Stimulated activated CD8-positive, alpha-beta memory T cell treated with anti-CD3 and anti-CD28 coated beads, Interleukin-15, amount 100 ng/mL, for 24 hours (primary cell): ENCODE measurements around the gene KRT2.

Experiments
- DNase-seq: peaks from one replicate; pipeline ENCODE4 v3.0.0-alpha.2; 2020; ENCODE audit warnings: low read depth

The KRT2 gene

DNA sequence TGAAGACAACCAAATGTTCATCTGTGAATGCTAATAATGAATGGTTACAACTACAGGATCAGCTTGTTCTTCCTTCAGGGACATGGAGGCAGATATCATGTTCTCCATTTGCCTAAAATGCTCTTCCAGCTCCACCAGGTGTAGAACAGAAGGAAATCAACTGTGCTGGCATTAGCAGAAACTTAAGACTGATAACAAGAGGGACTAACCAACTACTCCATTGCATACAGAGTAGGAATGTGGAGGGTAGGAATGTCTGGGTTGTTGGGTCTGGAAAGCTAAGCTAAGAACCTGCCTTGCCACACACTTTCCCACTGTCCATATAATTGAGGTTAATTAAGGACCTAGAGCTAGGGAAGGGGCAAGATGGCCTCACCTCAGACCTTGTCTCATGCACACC lies 11.4 kb upstream of the KRT2 start:
- no peak for DNase-seq

DNA sequence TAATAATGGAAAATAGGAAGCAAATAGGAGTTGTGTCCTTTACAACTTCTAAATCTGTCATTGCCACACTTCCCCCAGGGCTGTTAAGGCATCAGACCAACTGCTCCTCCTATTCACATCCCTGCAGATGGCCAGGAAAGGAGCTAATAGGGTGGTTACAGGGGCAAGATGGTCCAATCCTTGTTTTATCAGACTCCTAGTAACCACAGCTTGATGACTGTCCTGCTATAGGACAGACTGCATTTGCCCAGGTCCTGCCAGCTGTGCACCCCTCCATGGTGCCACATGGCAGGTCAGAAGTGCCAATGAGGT lies 10.9 kb upstream of the KRT2 start:
- DNase-seq: no peak

DNA sequence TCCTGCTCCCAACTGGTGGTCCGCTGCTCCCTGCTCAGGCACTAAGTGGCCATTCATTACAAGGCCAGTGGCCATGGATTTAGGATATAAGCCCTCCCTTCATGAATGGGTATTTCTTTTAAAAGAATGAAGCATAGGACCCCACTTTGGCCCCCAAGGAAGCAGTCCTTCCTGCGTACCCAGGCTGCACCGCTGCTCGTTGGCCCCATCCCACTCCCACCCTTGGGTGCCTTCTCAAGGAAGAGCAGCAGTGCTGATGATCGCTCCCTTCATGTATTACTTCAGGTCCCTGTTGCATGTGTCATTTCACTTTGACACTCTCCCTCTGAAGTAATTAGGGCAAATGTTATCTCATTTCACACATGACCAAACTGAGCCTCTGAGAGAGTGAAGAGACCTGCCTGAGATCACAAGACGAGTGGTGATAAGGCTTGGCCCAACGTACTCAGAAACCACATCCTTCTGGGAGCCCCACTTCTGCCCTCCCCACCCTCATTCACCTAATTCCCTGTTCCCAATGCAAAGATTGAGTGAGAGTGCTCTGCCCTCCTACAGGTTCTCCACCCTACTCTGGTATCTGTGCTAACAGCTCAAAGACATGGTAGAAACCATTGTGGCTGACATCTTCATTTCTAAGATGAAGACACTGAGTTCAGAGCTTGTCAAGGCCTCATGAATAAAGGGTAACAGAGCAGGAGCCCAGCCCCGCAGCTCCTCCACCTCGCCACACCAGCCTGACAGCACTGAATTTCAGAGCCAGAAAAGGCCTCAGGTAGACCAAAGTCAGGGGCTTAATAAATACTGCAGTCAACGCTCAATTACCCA lies 10.3 kb upstream of the KRT2 start:
- no peak for DNase-seq

DNA sequence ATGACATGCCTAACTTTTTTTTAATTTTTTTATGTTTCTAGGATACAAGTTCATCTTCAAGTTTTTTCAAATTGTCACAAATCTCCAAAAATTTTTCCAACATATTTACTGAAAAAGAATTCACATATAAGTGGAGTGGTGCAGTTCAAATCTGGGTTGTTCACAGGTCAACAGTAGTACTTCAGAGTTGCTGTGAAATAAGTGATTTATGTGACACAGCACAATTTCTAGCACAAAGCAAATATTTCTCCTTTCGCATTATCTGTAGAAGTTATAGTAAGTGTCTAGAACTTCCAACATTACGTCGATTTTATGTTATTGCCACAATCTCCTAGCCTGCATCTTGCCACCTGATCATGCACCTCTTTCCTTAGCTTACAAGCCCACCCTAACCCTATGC lies 9.7 kb upstream of the KRT2 start:
- DNase-seq: no peak

DNA sequence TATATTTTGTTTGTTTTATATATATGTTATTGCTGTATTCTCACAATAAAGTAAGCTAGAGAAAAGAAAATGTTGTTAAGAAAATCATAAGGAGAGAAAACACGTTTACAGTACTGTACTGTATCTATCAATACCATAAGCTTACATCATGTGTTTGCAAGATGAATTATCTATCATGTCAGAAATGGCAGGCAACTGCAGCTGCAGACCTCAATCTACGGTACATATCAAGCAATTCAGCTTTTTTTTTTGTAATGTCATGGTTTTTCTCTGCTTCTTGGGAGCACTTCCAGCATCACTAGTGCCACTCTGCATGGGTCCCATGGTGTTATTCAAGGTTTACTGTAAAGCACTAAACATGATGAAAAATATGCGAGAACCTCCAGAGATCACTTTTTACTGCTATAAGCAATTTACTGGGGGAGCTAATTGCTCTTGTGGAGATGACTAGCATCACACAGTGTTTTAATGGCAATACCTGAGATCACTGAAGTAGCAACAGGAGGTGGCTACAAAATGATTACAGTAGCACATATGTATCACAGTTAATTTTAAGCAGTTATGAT lies 9.0 kb upstream of the KRT2 start:
- no peak for DNase-seq

DNA sequence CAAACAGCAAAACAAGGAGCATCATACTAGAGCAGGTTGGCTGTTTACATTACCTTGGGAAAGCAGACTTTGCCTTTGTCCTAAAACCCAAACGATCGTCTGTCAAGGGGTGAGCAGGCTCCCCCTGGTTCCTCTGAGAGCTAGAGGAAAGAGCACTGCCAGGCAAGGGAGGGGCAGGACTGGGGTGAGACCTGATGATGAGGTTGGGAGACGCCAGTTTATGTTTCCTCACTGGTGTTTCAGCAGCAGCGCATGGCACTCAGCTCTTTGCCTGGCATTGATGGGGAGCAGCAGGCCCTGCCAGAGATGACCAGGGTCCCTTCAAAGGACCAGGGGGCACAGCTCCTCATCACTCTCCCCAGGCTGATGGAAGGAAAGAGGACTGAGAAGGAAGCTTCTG lies 7.9 kb upstream of the KRT2 start:
- no peak for DNase-seq

DNA sequence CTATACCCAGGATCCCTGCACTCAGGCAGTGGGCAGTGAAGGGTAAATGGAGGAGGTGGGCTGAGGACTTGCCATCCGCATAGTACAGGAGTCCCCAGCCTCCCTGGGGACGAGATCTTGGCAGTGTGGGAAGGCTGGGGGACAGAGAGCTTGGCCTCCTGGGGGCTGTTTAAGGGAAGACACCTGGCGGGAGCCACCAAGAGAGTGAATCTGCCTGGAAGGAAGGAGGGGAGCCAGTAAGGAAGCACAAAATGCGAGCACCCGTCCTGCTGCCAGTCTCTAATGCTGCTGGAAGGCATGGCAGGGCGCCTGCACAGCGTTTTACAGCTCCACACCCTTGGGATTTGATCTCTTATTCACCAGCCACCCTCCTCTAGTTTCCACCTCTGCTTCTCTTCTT lies 7.4 kb upstream of the KRT2 start:
- DNase-seq: no peak

DNA sequence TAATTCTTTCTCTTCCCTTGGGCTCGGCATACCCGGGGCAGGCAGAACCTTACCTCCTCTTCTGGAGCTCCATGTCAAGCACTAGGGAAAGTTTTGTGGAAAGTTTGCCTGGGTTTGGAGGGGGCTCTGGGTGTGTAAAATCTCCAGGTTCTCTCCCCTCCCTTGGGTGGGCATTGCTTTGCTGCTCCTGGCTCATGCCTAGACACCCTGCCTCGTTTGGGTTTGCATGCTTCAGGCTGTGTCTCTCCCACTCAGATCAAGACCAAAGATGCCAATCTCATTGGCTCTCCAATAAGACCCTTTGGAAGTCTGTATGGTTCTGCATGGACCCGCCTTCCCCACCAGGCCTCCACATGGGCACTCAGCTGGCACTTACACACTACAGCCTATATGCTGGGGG lies 6.2 kb upstream of the KRT2 start:
- no peak for DNase-seq

DNA sequence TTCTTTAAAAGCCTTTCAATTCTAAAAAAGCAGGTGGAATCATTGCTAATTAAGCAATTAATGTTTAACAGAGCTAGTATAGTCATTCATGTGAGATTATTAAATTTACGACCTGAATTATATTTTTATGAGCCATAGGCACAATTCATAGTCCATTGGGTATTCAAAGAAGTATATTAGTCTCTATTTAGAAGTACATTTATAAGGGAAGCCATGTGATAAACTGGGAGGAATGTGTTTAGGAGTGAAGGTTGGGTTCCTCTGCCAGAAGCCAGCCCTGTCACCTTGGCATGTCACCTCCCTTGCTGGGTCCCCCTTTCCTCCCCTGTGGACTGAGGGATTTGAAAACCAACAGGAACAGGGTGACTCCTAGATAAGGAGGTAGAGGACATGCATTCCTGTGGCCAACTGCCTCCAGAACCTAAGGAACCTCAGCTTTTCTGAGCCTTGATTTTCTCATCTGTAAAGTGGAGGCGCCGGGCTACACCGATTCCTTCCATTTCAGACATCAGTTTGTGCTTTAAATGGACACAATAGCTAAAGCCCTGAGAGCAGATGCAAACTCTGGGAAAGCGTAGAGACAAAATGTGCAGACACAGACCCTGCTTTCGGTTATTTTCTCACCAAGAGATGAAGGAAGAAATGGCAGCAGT lies 5.4 kb upstream of the KRT2 start:
- DNase-seq: no peak

DNA sequence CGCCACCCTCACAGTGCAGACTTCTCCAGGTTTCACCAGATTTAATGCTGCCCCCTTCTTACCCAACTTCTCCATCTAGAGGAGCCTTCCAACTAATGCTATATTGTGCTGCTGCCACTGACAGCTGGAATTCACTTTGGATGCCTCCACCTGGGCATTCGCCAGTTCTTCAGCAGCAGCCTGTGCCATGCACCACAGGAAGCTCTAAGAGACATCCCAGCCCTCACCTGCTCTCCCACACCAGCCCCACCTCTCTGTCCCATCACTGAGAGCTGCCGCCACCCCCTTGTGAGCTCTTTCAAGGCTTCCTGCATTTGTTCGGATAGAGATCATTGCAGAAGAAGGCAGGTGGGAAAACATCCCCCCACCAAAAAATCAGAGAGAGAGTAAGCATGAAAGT lies 4.6 kb upstream of the KRT2 start:
- DNase-seq: no peak

DNA sequence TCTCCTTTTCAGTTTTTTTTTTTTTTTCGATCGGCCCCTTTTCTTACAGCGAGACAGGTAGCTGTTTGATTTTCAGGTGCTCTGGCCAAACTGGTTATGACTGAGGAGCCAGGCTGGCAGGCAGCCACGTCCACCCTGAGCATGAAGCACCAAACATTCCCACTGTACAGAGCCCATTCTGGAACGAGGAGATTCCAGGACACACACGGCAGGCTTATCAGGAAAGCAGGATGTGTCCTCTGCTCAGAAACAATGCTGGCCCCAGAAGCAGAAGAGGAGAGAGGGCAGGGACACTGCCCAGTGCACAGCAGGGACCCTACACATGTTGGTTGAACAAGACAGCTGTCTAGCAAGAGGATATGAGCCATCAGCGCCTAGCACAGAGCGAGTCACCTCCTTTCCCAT lies 3.7 kb upstream of the KRT2 start:
- no peak for DNase-seq

DNA sequence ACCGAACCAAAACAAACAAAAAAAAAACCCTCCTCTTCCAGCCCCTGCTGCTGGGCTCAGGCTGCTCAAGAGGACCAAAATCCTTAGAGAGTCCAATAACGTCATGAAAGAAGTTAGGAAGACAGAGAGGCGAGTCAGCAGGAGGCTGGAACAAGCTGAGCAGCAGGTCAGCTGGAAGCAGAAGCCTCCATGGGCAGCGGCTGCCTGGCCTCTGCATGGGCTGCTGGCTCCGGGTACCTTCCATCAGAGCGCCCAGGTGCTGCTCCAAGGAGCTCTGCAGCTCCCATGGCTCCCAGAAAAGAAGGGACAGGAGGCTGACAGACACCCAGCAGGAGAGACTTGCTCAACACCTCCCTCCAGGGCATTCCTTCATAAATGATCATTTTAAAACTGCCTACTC lies 3.2 kb upstream of the KRT2 start:
- no peak for DNase-seq

DNA sequence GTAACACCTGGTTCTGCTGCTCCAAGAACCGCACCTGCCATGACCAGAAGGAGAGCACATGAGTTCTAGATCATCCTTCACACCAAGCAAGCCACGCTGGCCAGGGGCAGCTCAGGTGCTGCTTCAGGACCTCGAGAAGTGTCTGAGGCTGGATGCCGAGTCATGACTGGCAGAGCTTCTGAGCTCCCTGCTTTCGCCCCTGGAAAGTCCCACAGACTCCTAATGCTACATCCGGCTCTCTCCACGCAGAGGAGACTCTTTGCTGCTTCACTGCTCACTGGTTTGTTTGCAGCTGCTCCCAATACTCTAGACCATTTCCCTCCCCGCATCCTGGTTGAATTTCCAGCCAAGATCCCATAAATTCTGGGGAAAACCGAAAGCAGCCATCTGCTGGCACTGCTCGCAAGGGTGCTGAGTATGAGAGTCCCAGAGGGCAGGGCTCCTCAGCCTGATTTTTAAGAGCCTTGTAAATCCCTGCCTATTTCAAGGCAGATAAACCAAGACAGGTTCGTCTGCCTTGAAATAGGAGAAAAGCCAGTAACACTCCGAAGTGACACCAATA lies 1.4 kb downstream of the KRT2 start:
- no peak for DNase-seq

DNA sequence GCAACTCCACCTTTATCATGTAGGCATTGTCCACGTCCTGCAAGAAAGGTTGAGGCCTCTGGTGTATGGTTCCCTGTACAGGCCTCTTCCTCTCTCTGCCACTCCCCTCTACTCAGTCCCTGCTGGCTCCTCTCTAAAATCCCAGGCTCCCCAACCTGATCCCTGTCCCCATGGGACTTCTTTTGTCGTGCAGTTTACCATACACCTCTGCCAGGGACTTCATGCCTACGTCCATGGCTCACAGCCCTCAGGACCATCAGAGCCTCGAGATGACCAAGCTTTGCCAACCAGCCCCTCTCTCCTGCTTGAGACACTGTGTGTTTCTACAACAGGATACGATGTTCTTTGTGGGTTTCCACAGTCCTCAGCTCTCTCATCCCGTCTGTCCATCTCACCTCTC lies 2.9 kb downstream of the KRT2 start:
- no peak for DNase-seq

DNA sequence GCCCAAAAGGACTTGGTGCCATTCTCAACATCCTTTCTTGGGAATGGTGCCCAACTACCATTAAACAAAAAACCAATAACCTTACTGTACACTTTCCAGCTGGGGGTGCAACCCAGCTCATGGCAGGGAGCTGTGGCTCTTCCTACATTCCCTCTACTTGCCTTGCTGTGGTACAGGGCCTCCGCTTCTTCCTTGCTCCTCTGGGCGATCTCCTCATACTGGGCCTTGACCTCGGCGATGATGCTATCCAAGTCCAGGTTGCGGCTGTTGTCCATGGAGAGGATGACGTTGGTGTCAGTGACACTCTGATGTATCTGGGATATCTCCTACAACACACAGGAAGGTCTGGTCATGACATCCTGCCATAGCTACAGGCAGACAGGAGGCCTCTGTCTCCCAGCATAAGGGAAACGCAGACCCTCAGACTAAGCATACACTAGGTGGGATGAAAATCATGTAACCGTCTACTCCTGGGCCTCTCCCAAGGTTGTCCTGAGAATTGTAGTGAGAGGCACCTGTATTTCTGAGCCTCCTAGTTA lies 3.9 kb downstream of the KRT2 start:
- DNase-seq: no peak

DNA sequence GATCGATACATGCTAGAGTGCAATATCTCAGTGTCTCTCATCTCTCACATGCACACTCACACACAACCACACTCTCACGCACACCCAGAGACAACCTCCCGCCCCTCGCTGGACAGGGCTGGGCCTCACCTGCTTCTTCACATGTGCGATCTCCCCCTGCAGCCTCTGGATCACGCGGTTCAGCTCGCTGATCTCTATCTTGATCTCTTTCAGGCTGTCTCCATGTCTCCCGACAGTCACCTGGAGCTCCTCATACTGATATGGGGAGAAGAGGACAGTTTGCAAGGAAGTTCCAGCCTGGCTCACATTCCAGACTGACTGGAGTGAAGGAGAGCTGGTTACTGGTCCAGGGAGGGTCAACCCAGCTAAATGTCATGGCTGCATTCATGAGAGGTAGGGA lies 4.4 kb downstream of the KRT2 start:
- DNase-seq: no peak

DNA sequence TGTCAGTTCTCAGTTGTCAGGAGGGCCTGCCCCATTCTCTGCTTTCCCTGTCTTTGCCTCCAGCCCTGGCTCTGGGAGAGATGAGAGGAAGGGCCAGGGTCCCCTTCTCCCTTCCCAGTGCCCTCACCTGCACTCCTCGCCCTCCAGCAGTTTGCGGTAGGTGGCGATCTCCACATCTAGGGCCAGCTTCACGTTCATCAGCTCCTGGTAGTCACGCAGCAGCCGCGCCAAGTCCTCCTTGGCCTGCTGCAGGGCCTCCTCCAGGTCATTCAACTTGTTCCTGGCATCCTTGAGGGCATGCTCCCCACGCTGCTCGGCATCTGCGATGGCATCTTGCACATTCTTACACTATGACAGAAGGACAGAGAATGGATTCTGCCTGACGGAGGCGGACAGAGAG lies 5.4 kb downstream of the KRT2 start:
- no peak for DNase-seq

DNA sequence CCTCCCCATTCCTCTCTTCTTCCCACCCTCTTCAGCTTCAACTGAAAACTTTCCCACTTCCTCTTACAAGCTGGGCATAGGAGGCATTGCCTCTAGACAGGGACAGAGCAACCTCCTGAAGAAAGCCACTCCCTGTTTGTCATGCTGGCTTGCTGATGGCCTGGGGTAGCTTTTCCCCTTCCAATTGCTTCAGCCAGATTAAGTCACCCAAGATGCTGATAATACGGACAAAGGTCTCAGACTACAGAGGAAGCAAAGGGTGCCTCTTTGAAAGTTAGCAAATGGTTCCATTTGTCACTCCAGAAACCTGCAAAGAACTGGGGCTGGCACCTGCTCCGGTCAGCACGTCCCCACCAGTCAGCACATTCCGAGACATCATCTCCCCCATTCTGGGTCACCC lies 6.0 kb downstream of the KRT2 start:
- no peak for DNase-seq

DNA sequence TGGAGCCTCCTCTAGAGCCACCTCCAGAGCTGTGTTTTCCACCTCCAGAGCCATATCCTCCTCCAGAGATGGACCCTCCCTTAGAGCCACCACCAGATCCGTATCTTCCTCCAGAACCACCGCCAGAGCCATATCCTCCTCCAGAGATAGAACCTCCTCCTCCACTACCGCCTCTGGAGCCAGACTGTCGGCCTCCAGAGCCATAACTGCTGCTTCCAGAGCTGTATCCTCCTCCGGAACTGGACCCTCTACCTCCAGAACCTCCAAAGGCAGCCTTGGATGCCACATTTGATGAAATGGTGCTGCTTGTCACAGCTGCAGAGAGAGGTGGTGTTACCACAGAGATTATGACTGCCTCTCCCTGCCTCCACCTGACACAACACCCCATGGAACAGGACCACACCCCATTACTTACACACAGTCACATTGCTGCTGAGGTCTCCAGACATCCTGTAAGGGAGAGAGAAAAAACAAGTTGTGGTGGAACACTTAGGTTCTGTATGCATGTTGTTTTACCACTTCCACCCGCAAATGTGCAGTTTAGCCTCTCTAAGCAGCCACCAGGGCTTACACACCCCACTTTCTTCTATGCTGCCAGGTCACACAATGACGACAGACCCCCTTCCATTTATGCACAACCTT lies 6.8 kb downstream of the KRT2 start:
- DNase-seq: no peak

DNA sequence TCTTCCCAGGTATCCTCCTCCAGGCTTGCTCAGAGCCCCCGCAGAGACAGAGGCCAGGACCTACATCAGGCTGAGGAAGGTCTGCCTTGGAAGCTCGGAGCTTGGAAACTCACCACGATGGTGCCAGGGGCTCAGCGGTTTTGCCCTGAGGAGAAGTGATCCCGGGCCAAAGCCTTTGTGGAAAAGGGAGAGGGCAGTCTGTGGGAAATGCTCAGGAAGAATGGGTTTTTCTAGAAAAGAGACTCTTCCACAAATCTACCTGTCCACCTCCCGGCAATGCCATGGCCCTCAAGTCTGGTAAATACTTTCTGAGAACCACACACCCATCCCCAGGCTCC lies 8.0 kb downstream of the KRT2 start:
- no peak for DNase-seq

DNA sequence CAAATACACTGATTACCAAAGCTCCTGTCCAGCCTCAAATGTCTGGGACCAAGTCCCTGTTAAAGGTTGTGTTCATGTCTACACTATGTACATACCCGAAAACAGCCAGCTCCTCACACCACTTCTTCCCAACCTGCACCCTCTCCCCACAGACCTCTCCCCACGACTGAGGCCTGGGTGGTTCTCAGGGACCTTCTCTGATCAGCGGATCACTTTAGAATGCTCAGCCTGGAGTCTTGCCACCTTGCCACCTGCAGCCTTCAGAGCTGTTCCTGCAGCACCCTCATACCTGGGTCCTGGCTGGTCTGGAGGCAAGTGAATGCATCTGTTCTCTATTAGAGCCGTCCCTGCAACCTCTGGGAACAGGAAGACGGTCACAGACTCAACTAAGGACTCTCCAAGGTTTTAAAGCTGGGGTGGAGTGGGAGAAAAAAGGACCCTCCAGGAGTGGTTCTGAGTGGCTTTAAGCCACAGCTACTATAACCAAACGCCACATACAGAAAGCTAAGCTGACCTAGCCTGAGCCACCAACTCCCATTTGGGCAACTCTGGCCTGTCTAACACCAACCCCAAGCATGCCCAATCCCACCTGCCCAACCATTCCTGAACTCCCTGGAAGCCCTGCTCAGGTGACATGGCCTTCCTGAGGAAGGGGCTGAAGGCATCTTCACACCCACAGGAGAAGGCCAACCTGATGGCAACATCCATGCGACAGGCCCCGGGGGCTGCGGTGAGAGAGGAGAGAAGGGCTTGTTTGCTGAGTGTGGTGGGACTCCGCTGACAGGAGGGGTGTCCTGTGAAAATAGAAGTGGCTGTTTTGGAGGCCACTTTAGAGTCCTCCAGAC lies 8.6 kb downstream of the KRT2 start:
- DNase-seq: no peak

DNA sequence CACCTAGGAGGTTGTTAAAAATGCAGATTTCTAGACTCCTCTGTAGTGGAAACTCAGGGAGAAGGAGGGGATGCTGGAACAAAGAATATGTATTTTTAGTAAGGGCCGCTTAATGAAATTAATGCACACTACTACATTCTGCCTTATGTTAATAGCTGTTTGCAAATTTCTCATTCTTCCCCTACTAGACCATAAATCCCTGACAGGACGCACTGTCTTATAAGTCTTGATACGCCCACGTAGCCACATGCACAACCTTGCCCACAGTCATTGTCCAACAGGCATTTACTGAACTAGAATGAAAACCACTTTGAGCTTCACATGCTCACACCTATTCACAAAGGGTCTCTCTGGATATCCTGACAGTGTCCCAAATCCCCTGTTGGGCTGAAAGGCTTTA lies 10.5 kb downstream of the KRT2 start:
- DNase-seq: no peak
